Mucosa of descending colon (tissue), 3 donors: ENCODE results near the gene DYRK1A. TPM values are rescaled to one million over a fixed set of nuclear protein-coding genes. Genes with fewer than 3 reads are reported as not detected.

Source experiments
- ATAC-seq: fragments of 200-7000 bp; cut with Tn5 transposase; one replicate; pipeline ENCODE4 v1.9.1; 2020; ENCODE audit warnings: mild to moderate bottlenecking, moderate library complexity
- DNase-seq, 3 donors: peaks; one replicate each; pipeline ENCODE4 v3.0.0-alpha.2; 2020
- H3K36me3 ChIP-seq: fragments of 200-600 bp; one replicate; pipeline ENCODE4 v1.8.0; 2021; ENCODE audit warnings: low read depth, mild to moderate bottlenecking
- H3K4me1 ChIP-seq: fragments of 200-600 bp; one replicate; pipeline ENCODE4 v1.8.0; 2021; ENCODE audit warnings: low read depth, mild to moderate bottlenecking
- H3K4me3 ChIP-seq: fragments of 200-600 bp; one replicate; pipeline ENCODE4 v1.8.0; 2021; ENCODE audit warnings: mild to moderate bottlenecking
- H3K9me3 ChIP-seq: fragments of 200-600 bp; one replicate; pipeline ENCODE4 v1.8.0; 2021; ENCODE audit warnings: mild to moderate bottlenecking
- intact Hi-C, 2 donors: fragments of 100-400 bp; cut with DNase I in 1 of 2; cut with micrococcal nuclease in 1 of 2; formaldehyde crosslinking; loops; one replicate each; pipeline versions ENCODE4 v1.11.0 to v1.11.1; 2022; cut with DNase I, micrococcal nuclease
- total RNA-seq, 3 donors: library from RNA; stranded (reverse); fragmentation: NEBNext Ultra II Directional in 2 of 3; extraction: Animal tissue kit (Norgen Biotek cat#: 25700) in 2 of 3; gene quantifications; one replicate each; pipeline versions ENCODE4 v1.2.1 to v1.2.4, GENCODE V29; 2021 to 2023
- TF ChIP-seq, protein P1 (sequence below): fragments of 200-600 bp; IDR thresholded peaks from one replicate; pipeline ENCODE4 v1.8.0; 2022; ENCODE audit warnings: antibody characterized with exemption, mild to moderate bottlenecking
- donor health status: DM: no; HTN: no; CAD: no; lungs with moderate emphysema.
- donor health status: DM: no; HTN: no; CAD: no.
- donor health status: DM: no; HTN: yes; CAD: no.

DYRK1A gene
- total RNA-seq, 3 donors from 2014 or later, result 61.2 to 76.5 (median 72.7) TPM

DNA sequence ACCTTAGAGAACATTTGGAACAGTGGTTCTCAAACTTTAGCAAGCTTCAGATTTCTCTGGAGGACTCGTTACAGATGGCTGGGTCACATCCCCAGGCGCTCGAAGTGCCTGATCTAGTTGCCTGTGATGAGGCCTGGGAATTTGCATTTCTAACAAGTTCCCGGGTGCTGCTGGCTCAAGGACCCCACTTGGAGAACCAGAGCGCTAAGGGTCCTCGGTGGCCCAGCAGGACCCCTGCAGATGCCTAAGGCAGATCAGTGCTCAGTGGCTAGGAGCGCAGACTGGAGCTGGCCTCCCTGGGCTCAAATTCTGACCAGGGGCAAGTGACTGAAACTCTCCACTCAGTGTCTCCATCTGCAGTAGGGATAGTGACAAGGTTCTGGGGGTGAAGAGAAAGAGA is 208.2 kb downstream of the DYRK1A start:
- ATAC-seq (no peak), DNase-seq (no peak)
- intact Hi-C loops, result no loop called here
- Histone ChIP-seq H3K4me1 (no peaks in the 10 kb centered on the region), H3K4me3 (no peak overlapping the region), H3K36me3 (no peaks in the 10 kb centered on the region), H3K9me3 (peaks cover 12% of the 10 kb centered on the region)
- TF ChIP-seq, protein P1, sequence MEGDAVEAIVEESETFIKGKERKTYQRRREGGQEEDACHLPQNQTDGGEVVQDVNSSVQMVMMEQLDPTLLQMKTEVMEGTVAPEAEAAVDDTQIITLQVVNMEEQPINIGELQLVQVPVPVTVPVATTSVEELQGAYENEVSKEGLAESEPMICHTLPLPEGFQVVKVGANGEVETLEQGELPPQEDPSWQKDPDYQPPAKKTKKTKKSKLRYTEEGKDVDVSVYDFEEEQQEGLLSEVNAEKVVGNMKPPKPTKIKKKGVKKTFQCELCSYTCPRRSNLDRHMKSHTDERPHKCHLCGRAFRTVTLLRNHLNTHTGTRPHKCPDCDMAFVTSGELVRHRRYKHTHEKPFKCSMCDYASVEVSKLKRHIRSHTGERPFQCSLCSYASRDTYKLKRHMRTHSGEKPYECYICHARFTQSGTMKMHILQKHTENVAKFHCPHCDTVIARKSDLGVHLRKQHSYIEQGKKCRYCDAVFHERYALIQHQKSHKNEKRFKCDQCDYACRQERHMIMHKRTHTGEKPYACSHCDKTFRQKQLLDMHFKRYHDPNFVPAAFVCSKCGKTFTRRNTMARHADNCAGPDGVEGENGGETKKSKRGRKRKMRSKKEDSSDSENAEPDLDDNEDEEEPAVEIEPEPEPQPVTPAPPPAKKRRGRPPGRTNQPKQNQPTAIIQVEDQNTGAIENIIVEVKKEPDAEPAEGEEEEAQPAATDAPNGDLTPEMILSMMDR, result no peak

DNA sequence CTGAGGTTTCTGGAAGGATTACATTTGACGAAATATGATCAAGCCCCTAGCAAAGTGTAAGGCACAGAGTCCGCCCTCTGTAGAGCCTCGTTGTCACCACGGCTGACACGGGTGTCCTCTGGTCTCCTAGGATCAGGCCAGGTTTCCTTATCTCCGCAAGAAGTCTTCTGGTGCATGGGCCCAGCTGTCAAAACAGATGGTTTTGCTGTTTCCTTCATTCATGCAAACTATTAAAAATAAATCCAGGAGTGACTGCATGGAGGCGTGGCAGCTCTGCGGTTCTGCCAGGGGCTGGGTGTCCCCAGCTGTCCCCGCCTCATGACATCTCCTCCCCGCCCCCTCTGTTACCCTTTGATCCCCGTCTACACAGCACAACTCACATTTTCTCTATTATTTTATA is 209.0 kb downstream of the DYRK1A start:
- Histone ChIP-seq H3K36me3 (no peaks in the 10 kb centered on the region), H3K4me3 (no peak overlapping the region), H3K4me1 (no peaks in the 10 kb centered on the region), H3K9me3 (peaks cover 12% of the 10 kb centered on the region)
- intact Hi-C loops, result no loop called here
- ATAC-seq (no peak), DNase-seq (no peak)
- TF ChIP-seq, protein P1, result no peak

Other genes starting within 250 kb of the DYRK1A start
- 10 to 100 TPM; 62.7 to 72.4 (median 71.8) TPM for gene VPS26C, start 99.4 kb upstream of the DYRK1A start, total RNA-seq